GM18526 (cell line): ENCODE data around the gene DGKI.

Experiments used
- POLR2A ChIP-seq: IDR thresholded peaks from 3 replicates; pipeline ENCODE4 v1.6.1; 2011; ENCODE audit not compliant: insufficient read length; ENCODE audit errors: extremely low read depth

The DGKI gene

DNA sequence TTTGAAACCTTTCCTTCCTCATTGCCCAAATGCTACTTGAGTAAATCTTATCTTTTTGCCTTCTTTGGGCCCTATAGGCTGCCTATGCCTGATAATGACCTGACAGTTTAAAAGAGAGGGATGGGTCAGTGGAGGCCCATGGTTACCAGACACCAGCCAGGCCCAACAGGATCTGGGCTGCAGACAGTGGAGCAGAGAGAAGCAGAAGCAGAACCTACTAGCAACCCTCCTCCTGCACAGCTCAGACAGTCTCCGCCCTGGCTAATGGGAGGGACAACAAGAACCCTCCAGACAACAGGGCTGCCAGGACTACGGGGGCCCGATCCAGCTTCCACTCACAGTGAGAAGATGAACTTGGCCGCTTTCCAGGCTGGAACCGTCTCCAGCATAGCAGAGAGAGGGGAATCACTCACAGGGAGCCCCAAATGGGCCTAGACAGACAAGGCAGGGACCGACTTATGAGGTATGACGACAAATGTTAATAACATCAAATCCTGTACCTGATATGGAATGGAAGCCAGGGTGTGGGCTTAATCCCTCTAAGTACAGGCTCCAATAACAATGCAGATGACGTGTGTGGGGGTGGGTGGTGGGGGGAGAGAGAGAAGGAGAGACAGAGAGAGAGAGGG is 31.7 kb upstream of the DGKI start:
- TF ChIP-seq POLR2A: no peak

GRCh38 chr7:137877027-137877675 is 30.4 kb upstream of the DGKI start:
- TF ChIP-seq POLR2A: no peak

GRCh38 chr7:137875746-137876145 is 29.0 kb upstream of the DGKI start:
- no peak for TF ChIP-seq POLR2A

DNA sequence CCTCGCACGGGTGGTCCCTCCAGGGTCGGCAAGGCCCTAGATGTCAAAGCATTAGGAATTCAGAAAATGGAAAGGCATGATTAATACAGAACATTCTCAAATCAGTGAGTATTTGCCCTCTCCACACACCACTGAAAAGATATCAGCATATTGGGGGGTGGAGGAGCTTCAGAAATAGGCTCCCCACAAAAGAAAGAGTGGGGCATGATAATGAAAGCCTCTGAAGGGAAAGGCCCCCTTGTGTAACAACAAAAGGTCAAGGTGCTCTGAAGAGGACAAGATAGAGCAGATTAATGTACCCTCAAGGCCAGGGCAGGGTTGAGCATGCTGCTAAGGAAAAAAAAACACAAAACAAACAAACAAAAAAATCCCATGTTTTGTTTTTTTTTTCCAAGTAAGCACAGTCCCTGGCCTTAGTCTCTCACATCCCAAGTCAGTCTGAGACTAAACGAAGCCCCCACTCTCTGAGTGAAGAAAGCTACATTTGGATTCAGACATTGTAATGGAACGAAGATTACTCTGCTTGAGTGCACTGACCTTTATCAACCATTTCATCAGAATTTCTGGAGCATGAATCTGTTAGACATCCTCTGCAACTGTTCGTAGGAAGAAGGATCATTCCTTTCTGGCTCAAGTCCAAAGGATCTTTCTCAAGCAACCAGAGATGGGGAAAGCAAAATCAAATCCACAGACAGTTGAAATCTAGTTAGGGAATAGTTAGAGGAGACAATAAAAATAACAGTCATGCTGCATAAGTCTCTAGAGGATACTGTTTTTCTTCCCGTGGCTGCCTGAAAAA is 27.4 kb upstream of the DGKI start:
- no peak for TF ChIP-seq POLR2A

DNA sequence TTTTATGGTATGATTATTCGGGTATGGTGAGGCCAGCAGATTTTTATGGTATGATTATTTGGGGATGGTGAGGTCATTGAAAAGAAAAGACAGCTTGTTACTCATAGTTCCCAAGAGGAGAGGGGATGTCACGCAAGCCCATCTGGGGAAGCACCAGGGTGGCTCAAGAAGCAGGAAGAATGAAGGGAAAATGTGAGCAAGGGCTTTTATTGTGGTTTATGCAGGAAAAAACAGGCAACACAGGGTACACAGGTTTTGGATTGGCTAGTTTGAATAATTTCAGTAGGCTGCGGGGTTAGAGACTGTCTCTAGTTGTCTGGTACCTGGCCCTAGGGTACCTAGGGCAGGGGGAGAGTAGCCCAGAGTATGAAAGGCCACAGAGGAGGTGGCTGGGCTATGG is 26.8 kb upstream of the DGKI start:
- no peak for TF ChIP-seq POLR2A

DNA sequence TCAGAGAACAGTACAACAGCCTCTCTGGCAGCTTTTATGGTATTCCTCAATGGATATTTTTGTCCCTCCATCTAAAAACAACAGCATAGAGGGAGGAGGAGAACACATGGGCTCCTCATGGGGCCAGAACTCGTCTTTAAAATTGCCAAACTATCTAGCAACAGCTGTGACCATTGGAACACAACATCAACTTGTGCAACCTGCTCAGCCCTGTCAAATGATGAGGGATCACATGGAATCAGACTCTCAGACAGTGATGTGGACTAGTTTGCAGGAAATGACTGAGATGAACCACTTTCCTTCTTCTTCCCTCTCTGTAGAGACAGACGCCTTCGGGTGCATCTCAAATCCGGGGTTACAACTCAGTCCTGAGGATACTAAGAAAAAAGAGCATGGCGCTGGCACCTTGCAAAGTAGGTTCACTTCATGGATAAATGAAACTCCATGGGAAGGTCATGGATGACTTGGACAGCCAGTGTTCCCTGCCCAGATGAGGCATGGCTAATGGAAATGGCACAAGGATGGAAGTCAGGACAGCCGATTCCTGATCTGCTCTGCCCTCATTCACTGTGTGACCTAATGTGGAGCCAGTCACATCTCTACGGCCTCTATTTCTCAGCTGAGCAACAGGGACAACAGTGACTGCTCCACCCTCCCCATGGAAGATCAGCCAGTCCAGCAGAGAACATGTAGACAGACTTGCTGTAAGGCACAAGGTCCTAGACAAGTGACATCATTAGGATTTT is 24.6 kb upstream of the DGKI start:
- no peak for TF ChIP-seq POLR2A

DNA sequence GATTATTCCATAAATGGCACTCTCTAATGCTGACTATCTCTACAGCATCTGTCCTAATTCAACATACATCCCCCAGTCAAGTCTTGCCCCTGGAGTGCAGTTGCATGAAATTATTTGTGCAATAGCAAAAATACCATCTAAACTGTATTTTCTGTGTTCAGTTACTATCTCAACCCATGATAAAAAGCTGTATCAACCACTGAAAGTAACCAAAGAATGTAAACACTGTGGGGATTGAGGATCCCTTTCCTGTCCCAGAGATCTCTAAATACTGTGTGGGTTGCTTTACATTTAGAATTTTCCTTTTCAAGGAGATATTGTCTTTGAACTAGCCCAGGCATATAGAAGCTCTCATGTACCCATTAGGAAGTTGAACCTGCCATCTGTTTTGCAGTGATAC is 23.9 kb upstream of the DGKI start:
- TF ChIP-seq POLR2A: no peak

DNA sequence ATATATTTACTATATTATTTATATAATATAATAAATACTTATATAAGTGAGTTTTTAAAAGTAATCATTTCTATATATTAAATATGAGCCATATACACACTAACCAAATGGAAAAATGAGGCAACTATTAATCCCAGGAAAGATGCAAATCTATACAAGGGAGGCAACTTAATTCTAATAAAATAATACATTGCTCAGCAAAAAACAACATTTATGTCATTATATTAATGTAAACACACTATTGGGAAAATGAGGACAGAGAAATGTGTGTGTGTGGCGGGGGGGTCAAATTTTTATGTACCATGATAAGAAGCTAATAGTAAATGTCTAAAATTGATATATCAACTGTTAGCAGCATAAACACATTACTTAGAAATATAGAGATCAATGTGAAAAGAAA is 23.3 kb upstream of the DGKI start:
- TF ChIP-seq POLR2A: no peak

DNA sequence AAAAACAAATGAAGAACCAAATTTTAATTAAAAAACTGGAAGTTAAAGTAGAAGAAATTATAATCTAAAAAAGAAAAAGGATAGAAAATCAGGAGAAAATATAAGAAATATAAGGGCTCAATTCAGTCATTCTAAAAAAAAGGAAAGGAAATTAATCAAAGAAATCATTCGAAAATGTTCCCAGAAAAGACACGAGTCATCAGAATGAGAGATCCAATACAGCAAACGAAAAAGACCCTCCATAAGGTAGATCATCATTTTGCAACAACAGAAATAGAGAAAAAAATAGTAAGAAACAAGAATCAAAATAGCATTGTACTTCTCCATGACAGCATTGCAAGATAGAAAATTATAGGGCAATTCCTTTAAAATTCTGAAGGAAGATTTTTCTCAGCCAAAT is 22.5 kb upstream of the DGKI start:
- no peak for TF ChIP-seq POLR2A

DNA sequence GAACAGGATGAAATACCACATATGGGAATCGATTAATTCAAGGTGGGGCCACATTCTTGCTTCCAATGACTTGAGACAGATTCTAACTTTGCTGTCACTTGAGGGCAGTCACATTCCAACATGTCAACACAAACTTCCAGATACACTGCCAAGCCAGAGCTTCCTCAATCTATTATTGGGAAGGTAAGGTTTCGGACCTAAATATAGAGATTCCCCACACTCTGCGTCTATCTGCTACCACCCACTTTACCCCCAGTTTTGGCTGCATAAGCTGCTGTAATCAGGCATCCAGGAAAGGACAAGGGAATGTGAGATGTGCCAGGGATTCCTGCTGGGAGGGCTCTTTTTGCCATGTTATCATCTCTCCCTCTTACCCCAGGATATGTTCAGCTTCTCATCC is 20.5 kb upstream of the DGKI start:
- TF ChIP-seq POLR2A: no peak

DNA sequence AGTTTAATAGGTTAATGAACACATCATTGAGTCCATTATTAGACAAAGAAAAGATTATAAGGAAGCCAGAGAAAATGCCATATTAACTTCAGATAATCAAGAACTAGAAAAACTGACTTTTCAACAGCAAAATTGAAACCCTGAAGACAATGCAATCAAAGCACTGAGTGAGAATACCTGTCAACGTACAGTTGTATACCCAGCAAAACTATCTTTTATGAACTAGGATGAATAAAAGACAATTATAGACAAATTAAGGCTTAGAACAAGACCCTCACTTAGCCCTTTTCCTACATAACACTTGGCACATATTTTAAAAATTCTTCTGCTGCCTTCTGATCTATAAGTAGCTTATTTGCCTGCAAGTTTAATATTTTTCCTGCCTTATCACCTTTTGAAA is 19.0 kb upstream of the DGKI start:
- no peak for TF ChIP-seq POLR2A

GRCh38 chr7:137862964-137863363 is 16.2 kb upstream of the DGKI start:
- no peak for TF ChIP-seq POLR2A

DNA sequence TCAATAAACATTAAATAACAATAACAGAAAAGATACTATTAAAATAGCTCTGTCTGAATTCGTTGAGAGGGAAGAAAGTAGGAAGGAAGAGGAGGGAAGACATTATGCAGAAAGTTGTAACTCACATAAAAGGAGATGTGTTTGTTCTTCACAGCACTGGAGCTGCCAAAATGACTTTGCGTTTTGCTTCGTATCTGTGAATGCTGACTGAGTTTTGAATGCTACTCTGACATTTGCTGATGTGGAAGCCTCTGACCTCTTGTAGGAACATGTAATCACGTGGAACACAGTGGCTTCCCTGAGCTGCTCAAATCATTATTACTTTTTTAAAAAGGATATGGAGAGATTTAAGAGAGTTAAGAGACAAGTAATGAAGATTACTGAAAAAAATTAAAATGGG is 15.6 kb upstream of the DGKI start:
- no peak for TF ChIP-seq POLR2A

GRCh38 chr7:137860542-137860941 is 13.8 kb upstream of the DGKI start:
- no peak for TF ChIP-seq POLR2A

DNA sequence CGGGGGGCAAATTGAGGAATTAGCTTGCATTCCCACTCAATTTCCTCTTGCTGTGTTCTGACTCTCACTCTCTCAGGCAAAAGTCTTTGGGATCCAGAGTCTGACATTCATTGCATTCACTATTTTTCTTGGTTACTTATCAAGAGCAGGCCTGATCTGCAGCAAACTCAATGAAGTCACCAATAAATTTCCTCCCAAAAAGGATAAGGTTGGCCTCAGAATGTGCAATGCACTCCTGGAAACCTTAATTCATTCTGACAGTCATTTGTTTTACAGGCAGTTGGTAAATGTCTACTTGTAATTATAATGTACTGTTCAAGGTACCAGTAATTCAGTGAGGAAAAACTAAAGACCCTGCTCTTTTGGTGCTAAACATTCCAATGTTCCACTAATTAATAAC is 6.3 kb upstream of the DGKI start:
- no peak for TF ChIP-seq POLR2A

GRCh38 chr7:137852108-137852507 is 5.3 kb upstream of the DGKI start:
- TF ChIP-seq POLR2A: no peak
